Mucosa of descending colon (tissue), 3 donors: Measurements from ENCODE around the gene NOL4L. TPM values are rescaled to one million over a fixed set of nuclear protein-coding genes. Genes with fewer than 3 reads are reported as not detected.
A peak's percentile ranks its signal among the peaks of the same experiment; 100 is the strongest.

Experiments used
- ATAC-seq: fragments of 200-7000 bp; cut with Tn5 transposase; one replicate; pipeline ENCODE4 v1.9.1; 2020; ENCODE audit warnings: mild to moderate bottlenecking, moderate library complexity
- DNase-seq, 3 donors: peaks; one replicate each; pipeline ENCODE4 v3.0.0-alpha.2; 2020
- H3K36me3 ChIP-seq: fragments of 200-600 bp; one replicate; pipeline ENCODE4 v1.8.0; 2021; ENCODE audit warnings: low read depth, mild to moderate bottlenecking
- H3K4me1 ChIP-seq: fragments of 200-600 bp; one replicate; pipeline ENCODE4 v1.8.0; 2021; ENCODE audit warnings: low read depth, mild to moderate bottlenecking
- H3K4me3 ChIP-seq: fragments of 200-600 bp; one replicate; pipeline ENCODE4 v1.8.0; 2021; ENCODE audit warnings: mild to moderate bottlenecking
- H3K9me3 ChIP-seq: fragments of 200-600 bp; one replicate; pipeline ENCODE4 v1.8.0; 2021; ENCODE audit warnings: mild to moderate bottlenecking
- intact Hi-C, 2 donors: fragments of 100-400 bp; cut with DNase I in 1 of 2; cut with micrococcal nuclease in 1 of 2; formaldehyde crosslinking; loops; one replicate each; pipeline versions ENCODE4 v1.11.0 to v1.11.1; 2022; cut with DNase I, micrococcal nuclease
- total RNA-seq, 3 donors: library from RNA; stranded (reverse); fragmentation: NEBNext Ultra II Directional in 2 of 3; extraction: Animal tissue kit (Norgen Biotek cat#: 25700) in 2 of 3; gene quantifications; one replicate each; pipeline versions ENCODE4 v1.2.1 to v1.2.4, GENCODE V29; 2021 to 2023
- TF ChIP-seq, protein P1 (sequence below): fragments of 200-600 bp; IDR thresholded peaks from one replicate; pipeline ENCODE4 v1.8.0; 2022; ENCODE audit warnings: antibody characterized with exemption, mild to moderate bottlenecking
- donor health status: DM: no; HTN: no; CAD: no; lungs with moderate emphysema.
- donor health status: DM: no; HTN: no; CAD: no.
- donor health status: DM: no; HTN: yes; CAD: no.

The NOL4L gene
- total RNA-seq, 3 donors from 2014 or later = 46.1 to 75.3 (median 55.1) TPM

DNA sequence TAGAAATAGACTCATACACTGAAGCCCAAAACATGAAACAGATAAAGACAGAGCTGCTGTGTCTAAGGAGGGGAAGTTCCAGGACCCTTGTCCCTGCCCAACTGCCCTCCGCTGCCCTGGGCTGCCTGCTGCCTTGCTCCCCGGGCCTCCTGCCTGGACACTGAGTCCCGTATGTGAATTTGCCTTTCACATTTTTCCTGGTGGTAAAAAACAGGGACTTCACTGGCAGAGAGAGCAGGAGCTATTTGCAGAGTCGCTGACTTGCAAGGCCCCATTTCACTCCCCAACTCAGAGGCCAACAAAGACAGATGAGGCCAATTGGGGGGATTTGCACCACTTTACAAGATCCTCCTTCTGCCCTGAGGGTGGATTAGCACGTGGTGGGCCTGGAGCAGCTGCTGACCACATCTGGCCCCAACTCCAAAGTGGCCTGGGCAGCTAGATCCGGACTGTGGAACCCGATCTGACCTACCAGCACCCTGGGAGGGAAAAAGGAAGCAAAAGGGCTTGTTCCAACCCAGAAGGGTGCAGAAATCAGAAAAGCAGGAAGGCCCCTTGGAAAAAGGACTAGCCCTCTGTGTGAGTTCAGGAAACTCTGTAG is 61.4 kb downstream of the NOL4L start:
- TF ChIP-seq, protein P1, sequence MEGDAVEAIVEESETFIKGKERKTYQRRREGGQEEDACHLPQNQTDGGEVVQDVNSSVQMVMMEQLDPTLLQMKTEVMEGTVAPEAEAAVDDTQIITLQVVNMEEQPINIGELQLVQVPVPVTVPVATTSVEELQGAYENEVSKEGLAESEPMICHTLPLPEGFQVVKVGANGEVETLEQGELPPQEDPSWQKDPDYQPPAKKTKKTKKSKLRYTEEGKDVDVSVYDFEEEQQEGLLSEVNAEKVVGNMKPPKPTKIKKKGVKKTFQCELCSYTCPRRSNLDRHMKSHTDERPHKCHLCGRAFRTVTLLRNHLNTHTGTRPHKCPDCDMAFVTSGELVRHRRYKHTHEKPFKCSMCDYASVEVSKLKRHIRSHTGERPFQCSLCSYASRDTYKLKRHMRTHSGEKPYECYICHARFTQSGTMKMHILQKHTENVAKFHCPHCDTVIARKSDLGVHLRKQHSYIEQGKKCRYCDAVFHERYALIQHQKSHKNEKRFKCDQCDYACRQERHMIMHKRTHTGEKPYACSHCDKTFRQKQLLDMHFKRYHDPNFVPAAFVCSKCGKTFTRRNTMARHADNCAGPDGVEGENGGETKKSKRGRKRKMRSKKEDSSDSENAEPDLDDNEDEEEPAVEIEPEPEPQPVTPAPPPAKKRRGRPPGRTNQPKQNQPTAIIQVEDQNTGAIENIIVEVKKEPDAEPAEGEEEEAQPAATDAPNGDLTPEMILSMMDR = no peak
- no peak overlapping the region for H3K4me3 ChIP-seq
- intact Hi-C loops = loop anchor here (2.0 to 5.0 kb wide), 2 partner anchors 129 kb away; no protein-coding TSS in a partner anchor
- H3K9me3 ChIP-seq = no peaks in the 10 kb centered on the region
- peaks cover 4% of the 10 kb centered on the region for H3K4me1 ChIP-seq
- no peaks in the 10 kb centered on the region for H3K36me3 ChIP-seq
- ATAC-seq (no peak), DNase-seq (peak in 1 of 3 donors; percentile 15)

DNA sequence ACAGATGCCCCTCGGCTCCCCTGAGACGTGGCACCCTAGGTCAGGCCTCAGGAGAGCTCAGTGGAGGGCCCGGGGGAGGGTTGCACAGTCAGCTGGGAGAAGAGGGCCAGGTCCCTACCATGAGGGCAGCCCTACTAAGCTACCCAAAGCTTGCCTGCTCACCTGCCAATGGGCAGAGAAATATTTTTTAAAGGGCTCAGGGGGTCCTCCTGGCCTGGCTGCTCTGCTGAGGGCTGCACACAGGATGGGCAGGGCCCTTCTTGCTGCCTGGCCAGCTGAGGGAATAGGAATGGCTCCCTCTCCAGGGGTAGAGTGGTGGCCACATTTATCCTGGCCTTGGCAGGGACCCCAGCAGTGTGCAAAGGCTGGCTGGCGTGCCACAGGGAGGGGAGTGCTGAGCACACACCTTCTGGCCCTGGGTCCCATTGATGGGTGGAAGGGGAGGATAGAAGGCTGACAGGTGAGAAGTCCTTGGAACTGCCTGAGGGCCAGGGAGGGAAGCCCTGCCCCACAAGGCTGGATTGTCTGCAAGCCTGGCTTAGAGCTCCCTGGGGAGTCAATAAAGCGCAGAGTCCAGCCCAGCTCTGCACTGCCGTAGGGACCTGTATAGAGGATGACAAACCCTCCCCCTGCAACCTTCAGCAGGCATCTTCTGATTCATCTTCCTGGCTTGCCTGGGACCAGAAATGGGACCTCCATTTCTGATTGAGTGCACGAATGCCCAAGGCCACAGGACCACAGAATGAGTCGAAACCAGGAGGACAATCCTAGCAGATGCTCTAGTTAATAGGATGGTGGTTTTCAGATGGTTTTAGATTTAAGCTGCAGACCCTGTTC is 62.1 kb downstream of the NOL4L start:
- H3K4me1 ChIP-seq = peaks cover 4% of the 10 kb centered on the region
- peak in 1 of 3 donors; percentile 40 for DNase-seq
- ATAC-seq = peak; percentile 16
- TF ChIP-seq, protein P1 = no peak
- no peaks in the 10 kb centered on the region for H3K9me3 ChIP-seq
- no peak overlapping the region for H3K4me3 ChIP-seq
- intact Hi-C loops = loop anchor here (2.0 to 5.0 kb wide), 2 partner anchors 129 to 130 kb away; no protein-coding TSS in a partner anchor
- H3K36me3 ChIP-seq = no peaks in the 10 kb centered on the region

DNA sequence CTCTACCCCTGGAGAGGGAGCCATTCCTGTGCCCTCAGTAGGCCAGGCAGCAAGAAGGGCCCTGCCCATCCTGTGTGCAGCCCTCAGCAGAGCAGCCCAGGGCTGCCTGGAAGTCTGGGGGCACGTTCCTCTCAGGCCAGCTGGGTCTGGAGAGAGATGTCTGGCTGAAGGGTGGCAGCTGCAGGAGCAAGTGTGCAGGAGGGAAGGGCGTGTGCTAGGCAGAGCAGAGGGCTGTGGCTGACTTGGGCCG is 62.7 kb downstream of the NOL4L start:
- ATAC-seq = peak; percentile 18
- Histone ChIP-seq H3K4me1 (peaks cover 4% of the 10 kb centered on the region), H3K36me3 (no peaks in the 10 kb centered on the region), H3K4me3 (no peak overlapping the region), H3K9me3 (no peaks in the 10 kb centered on the region)
- TF ChIP-seq, protein P1 = no peak
- DNase-seq = peak in 1 of 3 donors; percentile 41
- intact Hi-C loops = loop anchor here (2.0 to 5.0 kb wide), 2 partner anchors 130 kb away; no protein-coding TSS in a partner anchor

DNA sequence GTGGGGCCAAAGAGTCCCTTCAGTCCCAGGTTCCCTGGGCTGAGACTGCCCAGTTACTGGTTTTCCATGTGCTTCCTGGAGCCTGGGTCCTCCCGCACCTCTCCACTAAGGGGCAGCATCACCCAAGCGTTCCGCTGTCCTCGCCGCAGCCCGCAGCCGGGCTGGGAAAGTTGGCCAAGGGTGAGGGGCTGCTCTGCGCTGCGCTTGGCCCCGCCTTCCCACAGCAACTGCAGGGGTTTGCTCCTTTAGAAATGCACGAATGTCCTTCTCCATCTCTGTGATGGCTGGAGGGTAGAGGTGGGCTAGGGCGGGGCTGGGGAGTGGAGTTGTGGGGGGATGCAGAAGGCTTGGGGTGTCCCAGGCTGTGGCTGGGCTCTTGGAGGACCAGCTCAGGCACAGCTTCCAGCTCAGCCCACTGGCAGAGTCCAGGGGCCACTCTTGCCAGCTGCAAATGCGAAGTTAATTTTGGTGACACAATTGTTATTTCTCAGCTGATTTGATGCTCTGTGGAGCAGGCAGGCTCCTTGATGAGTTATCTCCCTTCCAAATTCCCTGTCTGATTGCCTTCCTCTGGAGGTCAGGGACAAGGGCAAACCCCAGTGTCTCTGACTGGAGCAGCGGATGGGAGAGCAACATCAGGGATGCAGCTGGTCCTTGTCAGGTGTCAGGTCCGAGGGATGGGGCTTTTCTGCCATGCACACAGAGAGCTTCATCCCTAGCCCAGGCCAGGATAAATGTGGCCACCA is 63.2 kb downstream of the NOL4L start:
- intact Hi-C loops = loop anchor here (2.0 to 5.0 kb wide), 2 partner anchors 130 to 131 kb away; no protein-coding TSS in a partner anchor
- peak; percentile 88 for ATAC-seq
- TF ChIP-seq, protein P1 = peak; percentile 74
- no peak overlapping the region for H3K4me3 ChIP-seq
- peak; percentile 68 to 80 (median 80) for DNase-seq
- no peaks in the 10 kb centered on the region for H3K9me3 ChIP-seq
- H3K4me1 ChIP-seq = peaks cover 4% of the 10 kb centered on the region
- H3K36me3 ChIP-seq = no peaks in the 10 kb centered on the region

DNA sequence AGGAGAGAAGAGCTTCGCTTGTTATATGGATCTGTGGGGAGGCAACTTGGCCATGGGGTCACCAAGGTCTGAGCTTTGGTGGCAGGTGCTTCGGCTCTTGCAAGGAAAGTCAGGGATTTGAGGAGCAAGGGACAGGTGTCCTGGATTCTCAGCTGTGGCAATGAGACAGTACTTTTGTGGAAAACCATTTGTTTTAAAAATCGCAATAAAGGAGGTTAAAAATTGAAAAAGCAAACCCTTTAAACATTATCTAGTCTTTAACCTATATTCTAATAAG is 64.3 kb downstream of the NOL4L start:
- intact Hi-C loops = loop anchor here in 1 of 2 donors (5.0 kb wide), 1 partner anchor 131 kb away; no protein-coding TSS in a partner anchor
- no peaks in the 10 kb centered on the region for H3K9me3 ChIP-seq
- H3K4me3 ChIP-seq = no peak overlapping the region
- no peak for ATAC-seq
- no peak for DNase-seq
- TF ChIP-seq, protein P1 = no peak
- no peaks in the 10 kb centered on the region for H3K36me3 ChIP-seq
- H3K4me1 ChIP-seq = peaks cover 4% of the 10 kb centered on the region
